ENCODE results near the gene UBE2I. TPM values are rescaled to one million over a fixed set of nuclear protein-coding genes. Genes with fewer than 3 reads are reported as not detected.
A peak's percentile ranks its signal among the peaks of the same experiment; 100 is the strongest.

The UBE2I gene
- total RNA-seq, 6 experiments from 2014 or later: 25.0 to 48.0 (median 39.3) TPM

DNA sequence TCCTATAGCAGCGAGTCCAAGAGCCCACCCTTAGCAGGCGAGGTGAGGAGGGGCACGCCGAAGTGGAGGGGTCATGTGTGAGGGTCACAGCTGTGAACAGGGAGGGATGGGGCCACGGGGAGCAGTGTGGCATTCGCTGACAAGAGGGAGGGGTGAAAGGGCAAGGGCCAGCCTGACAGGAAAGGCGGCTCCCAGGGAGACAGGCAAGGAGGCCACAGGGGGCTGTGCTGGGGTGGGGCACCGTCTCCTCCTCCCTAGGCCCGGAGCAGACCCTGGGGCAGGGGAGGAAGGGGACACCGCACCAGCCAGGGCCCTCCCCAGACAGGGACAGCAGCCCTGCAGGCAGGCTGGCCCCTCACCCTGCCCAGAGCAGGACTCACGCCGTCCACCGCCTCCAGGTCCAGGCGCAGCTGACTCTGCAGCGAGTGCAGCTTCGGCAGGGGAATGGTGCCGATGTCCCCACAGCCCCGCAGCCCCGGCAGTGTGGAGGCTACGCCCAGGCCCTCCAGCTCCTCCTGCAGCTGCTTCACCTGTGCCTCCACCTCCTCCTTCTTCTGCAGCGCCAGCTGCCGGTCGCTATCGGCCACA is 57.4 kb downstream of the UBE2I start:
- intact Hi-C loops (cut with DNase I): no loop called here
- Histone ChIP-seq H3K4me1 (no peaks in the 10 kb centered on the region), H3K27me3 (no peaks in the 10 kb centered on the region), H3K27ac (no peak overlapping the region), H3K9me3 (no peaks in the 10 kb centered on the region), H3K4me3 (no peak overlapping the region), H3K36me3 (peaks cover 0 to 60% (median 15%) of the 10 kb centered on the region in 4 donors)
- WGBS (ENCODE audit: insufficient coverage, low coverage, low lambda C conversion rate, missing lambda C conversion rate): 85% methylated on average over 3 of the region's 24 CpGs
- no peak for TF ChIP-seq POLR2A (IDR thresholded peaks at IDR 0.05)
- TF ChIP-seq, protein P1, sequence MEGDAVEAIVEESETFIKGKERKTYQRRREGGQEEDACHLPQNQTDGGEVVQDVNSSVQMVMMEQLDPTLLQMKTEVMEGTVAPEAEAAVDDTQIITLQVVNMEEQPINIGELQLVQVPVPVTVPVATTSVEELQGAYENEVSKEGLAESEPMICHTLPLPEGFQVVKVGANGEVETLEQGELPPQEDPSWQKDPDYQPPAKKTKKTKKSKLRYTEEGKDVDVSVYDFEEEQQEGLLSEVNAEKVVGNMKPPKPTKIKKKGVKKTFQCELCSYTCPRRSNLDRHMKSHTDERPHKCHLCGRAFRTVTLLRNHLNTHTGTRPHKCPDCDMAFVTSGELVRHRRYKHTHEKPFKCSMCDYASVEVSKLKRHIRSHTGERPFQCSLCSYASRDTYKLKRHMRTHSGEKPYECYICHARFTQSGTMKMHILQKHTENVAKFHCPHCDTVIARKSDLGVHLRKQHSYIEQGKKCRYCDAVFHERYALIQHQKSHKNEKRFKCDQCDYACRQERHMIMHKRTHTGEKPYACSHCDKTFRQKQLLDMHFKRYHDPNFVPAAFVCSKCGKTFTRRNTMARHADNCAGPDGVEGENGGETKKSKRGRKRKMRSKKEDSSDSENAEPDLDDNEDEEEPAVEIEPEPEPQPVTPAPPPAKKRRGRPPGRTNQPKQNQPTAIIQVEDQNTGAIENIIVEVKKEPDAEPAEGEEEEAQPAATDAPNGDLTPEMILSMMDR (IDR thresholded peaks at IDR 0.05): no peak
- ATAC-seq (peak in 1 of 4 donors; percentile 4), DNase-seq (peak in 1 of 3 donors; percentile 40)

DNA sequence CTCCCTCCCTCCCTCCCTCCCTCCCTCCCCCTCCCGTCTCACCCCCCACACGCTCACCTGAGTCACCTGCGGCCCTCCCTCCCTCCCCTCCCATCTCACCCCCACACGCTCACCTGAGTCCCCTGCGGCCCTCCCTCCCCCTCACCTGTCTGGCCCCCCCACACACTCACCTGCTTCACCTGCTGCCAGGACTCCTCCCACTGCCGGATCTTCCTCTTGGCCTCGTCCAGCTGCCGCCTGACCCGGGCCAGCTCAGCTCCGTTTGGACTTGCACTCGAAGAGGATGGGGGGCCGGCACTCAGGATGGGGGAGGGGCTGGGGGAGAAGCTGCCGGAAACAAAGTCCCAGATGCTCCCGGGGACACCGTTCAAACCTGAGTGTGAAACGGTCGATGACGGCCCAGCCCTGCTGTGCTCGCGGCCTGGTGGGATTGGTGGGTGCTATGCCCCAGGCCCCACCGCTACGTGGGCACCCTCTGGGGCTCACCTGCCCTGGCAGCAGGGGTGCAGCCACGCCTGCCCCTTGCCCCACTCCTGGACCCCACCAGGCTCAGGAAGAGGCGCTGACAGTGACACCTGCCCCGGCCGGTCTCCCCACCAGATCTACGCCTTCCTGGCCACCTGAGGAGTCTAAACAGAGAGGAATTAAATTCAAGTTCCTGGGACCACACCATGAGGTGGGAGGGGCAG is 58.2 kb downstream of the UBE2I start:
- H3K9me3 ChIP-seq: no peaks in the 10 kb centered on the region
- peaks cover 0 to 52% (median 14%) of the 10 kb centered on the region in 4 donors for H3K36me3 ChIP-seq
- no peak overlapping the region for H3K4me3 ChIP-seq
- H3K27me3 ChIP-seq: no peaks in the 10 kb centered on the region
- no peak overlapping the region for H3K27ac ChIP-seq
- TF ChIP-seq, protein P1 (IDR thresholded peaks at IDR 0.05): no peak
- TF ChIP-seq POLR2A (IDR thresholded peaks at IDR 0.05): no peak
- ATAC-seq: no peak
- no peaks in the 10 kb centered on the region for H3K4me1 ChIP-seq
- intact Hi-C loops (cut with DNase I): no loop called here
- WGBS (ENCODE audit: insufficient coverage, low coverage, low lambda C conversion rate, missing lambda C conversion rate): 82% methylated on average over 9 of the region's 27 CpGs
- DNase-seq: peak in 1 of 3 donors; percentile 42

GRCh38 chr16:1371054-1371978 is 61.9 kb downstream of the UBE2I start:
- H3K27me3 ChIP-seq: no peaks in the 10 kb centered on the region
- H3K4me3 ChIP-seq: no peak overlapping the region
- DNase-seq (no peak), ATAC-seq (no peak)
- H3K36me3 ChIP-seq: peaks cover 0 to 21% (median 1%) of the 10 kb centered on the region in 4 donors
- whole genome bisulfite sequencing (ENCODE audit: insufficient coverage, low coverage, low lambda C conversion rate, missing lambda C conversion rate): 90% methylated on average over 2 of the region's 33 CpGs
- TF ChIP-seq POLR2A (IDR thresholded peaks at IDR 0.05): no peak
- TF ChIP-seq, protein P1 (IDR thresholded peaks at IDR 0.05): no peak
- H3K9me3 ChIP-seq: no peaks in the 10 kb centered on the region
- intact Hi-C loops (cut with DNase I): no loop called here
- H3K27ac ChIP-seq: no peak overlapping the region
- no peaks in the 10 kb centered on the region for H3K4me1 ChIP-seq

- no peak overlapping the region for H3K4me3 ChIP-seq
- no peak for DNase-seq
- no peaks in the 10 kb centered on the region for H3K4me1 ChIP-seq
- no peak for TF ChIP-seq POLR2A (IDR thresholded peaks at IDR 0.05)
- TF ChIP-seq, protein P1 (IDR thresholded peaks at IDR 0.05): no peak
- intact Hi-C loops (cut with DNase I): no loop called here
- peaks cover 0 to 15% (median 1%) of the 10 kb centered on the region in 4 donors for H3K36me3 ChIP-seq
- H3K27me3 ChIP-seq: no peaks in the 10 kb centered on the region
- ATAC-seq: no peak
- H3K9me3 ChIP-seq: no peaks in the 10 kb centered on the region
- WGBS (ENCODE audit: insufficient coverage, low coverage, low lambda C conversion rate, missing lambda C conversion rate): 86% methylated on average over 6 of the region's 21 CpGs
- H3K27ac ChIP-seq: no peak overlapping the region
Observed at GRCh38 chr16:1372292-1372950, 63.0 kb downstream of the UBE2I start.
